NCI-H2171 treated with DMSO at 0.1 percent for 48 hours (cell line): ENCODE measurements around the gene MRPL54.
A peak's percentile ranks its signal among the peaks of the same experiment; 100 is the strongest.

ENCODE experiments used
- DNase-seq: peaks from one replicate; lab custom pipeline; 2025; lab: John Stamatoyannopoulos, UW

MRPL54 gene

GRCh38 chr19:3762501-3763459, at the start of gene MRPL54:
Gene MRPL54, plus strand, starts transcription at chr19:3762682. Its CDS starts 19 bp downstream, at chr19:3762701.
- DNase-seq = peak; percentile 99

GRCh38 chr19:3716147-3716668, 46.3 kb upstream of the MRPL54 start:
- no peak for DNase-seq

- no peak for DNase-seq
Measured at GRCh38 chr19:3719868-3720267, 42.6 kb upstream of the MRPL54 start.

- no peak for DNase-seq
Measured at GRCh38 chr19:3720349-3720917, 42.0 kb upstream of the MRPL54 start.

DNA sequence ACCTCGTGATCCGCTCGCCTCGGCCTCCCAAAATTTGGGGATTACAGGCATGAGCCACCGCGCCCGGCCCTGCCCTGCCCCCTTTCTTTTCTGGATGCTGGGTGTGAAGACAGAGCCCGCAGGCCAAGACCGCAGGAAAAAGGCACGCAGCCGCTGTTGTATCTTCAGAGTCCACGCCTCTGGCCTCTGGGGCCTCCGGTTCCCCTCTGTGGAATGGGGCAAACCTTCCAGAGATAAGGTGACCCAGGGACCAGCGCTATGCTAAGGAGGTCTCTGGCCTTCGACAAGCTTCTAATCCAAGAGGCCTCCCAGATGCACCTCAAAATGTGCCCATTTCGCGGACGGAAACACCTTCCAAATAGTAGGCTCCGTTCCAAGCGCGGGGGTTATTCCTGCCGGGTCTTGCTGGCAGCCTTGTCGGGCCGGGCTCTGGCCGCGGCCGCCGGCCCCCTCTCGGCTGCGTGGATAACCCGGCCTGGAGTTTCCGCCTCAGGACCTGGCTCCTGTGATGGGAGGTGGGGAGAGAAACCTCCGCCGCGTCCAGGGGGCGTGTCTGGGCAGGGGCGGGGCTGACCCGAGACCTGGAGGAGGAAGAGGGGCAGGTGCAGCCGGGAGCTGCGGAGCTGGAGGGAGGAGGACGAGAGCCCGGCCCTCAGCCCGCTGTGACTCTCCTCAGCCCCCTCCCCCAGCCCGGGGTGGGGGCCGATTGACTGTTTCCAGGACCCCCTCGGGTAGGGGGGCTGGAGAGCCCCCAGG, 41.2 kb upstream of the MRPL54 start:
- peak; percentile 93 for DNase-seq

DNA sequence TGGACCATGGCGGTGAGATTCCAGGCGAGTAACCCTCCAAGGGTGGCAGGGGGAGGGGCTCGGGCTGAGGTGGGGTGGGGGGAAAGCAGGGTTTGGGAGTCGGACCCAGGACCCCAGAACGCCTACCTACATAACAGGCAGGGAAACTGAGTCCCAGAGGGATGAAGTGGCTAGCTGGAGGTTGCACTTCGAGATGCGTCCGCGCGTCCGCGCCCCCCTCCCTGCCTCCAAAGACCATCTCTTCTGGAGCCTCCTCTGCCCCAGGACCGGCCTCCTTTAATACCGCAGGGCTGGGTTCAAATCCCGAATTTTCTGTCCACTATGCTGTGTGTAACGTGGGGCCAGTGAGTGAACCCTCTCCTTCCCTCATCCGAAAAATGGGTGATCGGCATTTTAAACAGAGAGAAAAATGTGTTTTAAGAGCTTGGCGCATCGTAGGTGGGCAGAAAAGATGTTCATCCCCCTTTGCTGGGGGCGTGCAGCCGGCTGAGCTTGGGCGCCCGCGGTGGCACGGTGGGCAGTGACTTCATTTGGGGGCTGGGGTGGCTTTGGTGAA, 40.5 kb upstream of the MRPL54 start:
- no peak for DNase-seq

DNA sequence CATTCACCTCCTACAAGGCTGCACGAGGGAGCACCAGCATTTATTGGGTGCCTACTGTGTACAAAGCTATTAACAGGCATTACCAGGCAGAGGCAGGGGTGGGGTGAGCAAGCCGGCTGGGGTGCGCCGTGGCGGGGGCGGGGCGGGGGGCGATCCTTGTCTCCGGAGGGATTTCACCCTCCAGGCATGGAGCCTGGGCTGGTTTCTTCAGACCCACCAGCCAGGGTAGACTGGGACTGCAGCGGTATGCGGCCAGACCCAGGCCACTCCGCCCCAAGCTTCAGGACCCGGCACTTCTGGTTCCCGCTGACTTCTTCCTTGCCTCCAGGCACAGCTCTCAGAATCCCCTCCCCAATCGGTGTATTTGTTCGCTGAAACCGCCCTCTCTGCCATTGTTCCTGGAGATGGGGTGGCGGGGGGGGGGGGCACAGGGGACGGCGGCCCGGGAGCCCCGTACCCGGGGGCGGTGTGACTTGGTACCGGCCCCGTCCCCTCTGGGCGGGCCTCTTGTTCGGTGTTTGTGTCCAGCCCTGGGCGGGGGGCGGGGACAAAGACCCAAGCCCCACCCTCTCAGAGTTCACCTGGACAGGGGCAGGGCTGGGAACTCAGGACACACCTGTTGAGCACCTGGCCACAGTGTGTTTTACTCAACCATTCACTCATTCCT, 39.9 kb upstream of the MRPL54 start:
- no peak for DNase-seq

DNA sequence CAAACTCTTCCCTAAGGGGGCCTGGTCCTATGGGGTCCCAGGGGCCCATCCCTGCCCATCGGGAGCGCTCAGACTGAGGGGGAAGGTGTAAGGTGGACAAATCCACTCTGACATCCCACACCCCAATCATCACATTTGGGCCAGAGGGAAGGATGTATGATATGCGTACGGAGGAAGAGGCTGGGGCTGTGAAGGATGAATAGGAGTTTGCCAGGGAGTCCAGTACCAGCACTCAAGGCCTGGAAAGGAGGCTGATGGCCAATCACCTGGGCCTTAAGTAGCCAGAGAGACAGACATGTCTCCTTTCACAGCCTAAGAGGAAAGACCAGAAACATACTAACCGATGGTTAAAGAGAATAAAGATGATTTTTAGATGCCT, 39.4 kb upstream of the MRPL54 start:
- no peak for DNase-seq

DNA sequence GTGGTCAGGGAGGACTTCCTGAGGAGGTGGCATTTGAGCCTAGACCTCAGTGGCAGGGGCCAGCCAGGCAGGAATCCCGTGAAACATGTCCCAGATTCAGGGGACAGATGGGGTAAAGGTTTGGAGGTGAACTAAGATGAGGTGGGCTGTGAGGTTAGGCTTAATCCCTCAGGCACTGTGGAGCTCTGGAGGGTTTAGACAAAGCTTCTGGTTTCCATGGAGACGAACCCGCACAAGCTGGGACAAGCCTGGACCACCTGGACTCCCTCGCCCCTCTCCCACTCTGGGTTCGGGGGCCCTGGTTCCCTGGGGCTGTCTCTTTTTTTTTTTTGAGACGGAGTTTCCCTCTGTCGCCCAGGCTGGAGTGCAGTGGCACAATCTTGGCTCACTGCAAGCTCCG, 38.6 kb upstream of the MRPL54 start:
- peak; percentile 97 for DNase-seq

GRCh38 chr19:3725121-3725520, 37.4 kb upstream of the MRPL54 start:
- peak; percentile 21 for DNase-seq

DNA sequence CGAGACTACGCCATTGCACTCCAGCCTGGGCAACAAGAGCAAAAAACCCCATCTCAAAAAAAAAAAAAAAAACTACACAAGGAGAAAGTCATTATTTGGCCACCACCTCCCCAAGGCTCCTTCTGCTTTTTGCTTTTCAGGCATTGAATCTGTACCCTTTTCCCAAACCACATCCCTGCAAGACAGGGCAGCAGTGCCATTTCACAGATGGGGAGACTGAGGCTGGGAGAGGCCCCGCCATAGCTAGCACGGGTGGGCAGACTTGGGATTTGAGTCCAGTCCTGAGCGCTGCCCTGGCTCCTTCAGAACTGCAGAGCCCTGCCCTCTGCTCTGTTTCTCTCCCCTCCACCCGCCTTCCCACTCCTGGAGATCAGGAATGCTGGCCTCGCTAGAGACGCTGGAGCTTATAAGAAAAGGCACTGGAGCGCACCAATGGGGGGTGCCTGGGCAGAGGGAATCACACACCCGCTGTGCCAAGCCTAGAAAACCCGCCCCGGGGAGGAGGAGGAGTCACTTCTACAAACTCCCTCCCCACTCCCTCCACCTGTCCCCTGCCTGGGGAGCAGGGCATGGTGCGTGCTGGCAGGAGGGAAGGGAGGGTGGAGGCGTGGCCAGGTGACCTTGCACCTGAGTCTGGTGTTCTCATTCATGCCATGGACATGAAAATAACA, 36.7 kb upstream of the MRPL54 start:
- peak; percentile 97 for DNase-seq

DNA sequence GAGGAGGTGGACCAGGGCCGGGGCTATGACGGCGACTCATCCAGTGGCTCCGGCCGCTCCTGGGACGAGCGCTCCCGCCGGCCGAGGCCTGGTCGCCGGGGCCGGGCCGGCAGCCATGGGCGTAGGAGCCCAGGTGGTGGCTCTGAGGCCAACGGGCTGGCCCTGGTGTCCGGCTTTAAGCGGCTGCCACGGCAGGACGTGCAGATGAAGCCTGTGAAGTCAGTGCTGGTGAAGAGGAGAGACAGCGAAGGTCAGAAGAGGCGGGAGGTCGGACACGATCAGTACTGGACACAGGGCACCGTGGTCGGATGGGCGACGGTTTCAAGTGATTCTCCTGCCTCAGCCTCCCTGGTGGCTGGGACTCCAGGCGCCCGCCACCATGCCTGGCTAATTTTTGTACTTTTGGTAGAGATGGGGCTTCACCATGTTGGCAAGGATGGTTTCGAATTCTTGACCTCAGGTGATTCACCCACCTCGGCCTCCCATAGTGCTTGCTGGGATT, 32.0 kb upstream of the MRPL54 start:
- DNase-seq = no peak

GRCh38 chr19:3732108-3732507, 30.4 kb upstream of the MRPL54 start:
- no peak for DNase-seq

DNA sequence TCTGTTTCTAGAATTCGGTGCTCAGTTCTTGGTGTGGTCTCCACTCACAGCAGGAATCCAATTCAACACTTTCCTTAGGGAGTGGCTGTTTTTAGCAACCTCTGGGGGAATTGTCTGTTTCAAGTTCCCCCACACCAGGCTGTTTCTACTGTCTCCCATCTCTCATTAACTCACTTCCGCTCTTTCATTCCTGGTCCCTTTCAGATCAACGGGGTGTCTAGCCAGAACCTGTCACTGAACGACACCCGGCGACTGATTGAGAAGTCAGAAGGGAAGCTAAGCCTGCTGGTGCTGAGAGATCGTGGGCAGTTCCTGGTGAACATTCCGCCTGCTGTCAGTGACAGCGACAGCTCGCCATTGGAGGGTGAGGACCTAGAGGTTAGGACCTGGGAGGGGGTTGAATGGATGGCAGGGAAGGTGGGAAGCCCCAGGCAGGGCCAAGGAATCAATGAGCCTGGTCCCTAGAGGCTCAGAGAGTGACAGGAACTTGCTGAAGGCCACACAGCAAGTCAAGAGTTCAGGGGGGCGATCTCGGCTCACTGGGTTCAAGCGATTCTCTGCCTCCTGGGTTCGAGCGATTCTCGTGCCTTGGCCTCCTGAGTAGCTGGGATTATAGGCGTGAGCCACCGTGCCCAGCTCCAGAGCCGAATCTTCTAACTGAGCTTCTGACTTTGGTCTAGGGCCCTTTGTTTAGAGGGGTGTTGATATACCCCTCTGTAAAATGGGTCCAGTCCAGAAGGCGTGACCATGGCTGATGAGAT, 28.8 kb upstream of the MRPL54 start:
- DNase-seq = no peak

DNA sequence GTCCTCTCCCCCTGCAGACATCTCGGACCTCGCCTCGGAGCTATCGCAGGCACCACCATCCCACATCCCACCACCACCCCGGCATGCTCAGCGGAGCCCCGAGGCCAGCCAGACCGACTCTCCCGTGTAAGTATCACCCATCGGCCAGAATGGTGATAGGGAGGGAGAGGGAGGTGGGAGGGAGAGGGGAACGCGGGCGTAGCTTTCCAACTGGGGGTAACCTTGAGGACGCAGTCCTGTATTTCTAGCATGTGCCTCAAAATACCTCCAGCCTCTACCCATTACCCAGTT, 28.2 kb upstream of the MRPL54 start:
- no peak for DNase-seq

GRCh38 chr19:3736106-3736724, 26.3 kb upstream of the MRPL54 start:
- DNase-seq = no peak

DNA sequence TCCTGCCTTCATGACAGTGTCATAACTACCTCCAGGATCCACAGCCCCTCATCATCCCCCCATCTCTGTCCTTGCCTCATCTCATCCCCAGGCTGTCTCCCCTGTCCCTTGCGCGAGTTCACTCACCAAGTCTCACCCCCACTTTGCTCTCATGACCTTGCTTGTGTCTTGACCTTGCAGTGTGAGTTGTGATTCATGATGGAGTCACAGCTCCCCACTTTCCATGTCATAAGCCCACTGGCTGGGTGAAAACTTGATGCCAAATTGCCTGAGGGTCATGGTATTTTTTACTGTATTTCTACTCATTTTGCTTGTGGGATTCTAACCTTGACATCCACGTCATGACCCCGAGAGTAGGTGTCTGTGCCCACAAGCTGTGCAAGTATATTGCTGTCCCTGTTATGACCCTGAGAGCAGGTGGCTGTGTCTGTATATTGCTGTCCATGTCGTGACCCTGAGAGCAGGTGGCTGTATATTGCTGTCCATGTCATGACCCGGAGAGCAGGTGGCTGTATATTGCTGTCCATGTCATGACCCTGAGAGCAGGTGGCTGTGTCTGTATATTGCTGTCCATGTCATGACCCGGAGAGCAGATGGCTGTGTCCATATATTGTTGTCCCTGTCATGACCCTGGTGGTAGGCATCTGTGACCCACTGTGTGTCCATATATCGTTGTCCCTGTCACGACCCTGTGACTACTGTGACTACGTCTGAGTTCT, 24.8 kb upstream of the MRPL54 start:
- no peak for DNase-seq

- no peak for DNase-seq
Measured at GRCh38 chr19:3738477-3739220, 23.8 kb upstream of the MRPL54 start.
